Sigmoid colon (tissue), 4 donors: ENCODE results near the gene ARCN1.

Experiments
- CTCF ChIP-seq, 4 experiments: fragments of 450-650 bp in 3 of 4; fragments of 200-600 bp in 1 of 4; IDR thresholded peaks; one replicate each; pipeline ENCODE4 v1.5.1; 2016 to 2019; ENCODE audit warnings: antibody characterized with exemption in 4 of 4, mild to moderate bottlenecking in 3 of 4, moderate library complexity in 2 of 4
- EP300 ChIP-seq, 4 donors: sonication (generic); formaldehyde crosslinking; IDR thresholded peaks; one replicate each; pipeline ENCODE4 v1.6.1; 2017; ENCODE audit warnings: antibody characterized with exemption in 4 of 4

DNA sequence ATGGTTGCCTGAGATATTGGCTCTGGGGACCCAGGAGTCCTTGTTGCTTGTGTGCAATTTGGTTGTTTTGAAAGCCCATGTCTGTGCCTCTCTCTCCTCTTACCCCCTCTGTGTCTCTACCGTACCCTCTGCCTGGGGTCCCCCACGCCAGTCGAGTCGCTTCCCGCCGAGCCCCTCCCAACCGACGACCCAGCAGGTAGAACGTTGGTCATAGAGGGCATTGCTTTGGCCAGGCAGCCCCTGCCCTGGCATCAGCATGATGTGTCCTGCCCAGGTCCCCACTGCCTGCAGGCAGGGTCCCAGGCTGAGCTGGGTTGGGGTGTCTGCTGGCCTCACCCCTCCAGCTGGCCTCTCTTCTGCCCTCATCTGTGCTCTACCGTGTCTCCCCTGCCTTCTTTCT lies 72.3 kb downstream of the ARCN1 start:
- TF ChIP-seq CTCF (IDR thresholded peaks at IDR 0.05) (no peak), EP300 (IDR thresholded peaks at IDR 0.05) (no peak)
